Vagina (tissue), 2 donors: ENCODE results near the gene FLNB. TPM values are rescaled to one million over a fixed set of nuclear protein-coding genes. Genes with fewer than 3 reads are reported as not detected.

Source experiments
- DNase-seq, 2 donors: peaks; one replicate each; pipeline ENCODE4 v3.0.0-alpha.2; 2017; ENCODE audit errors: extremely low spot score in 2 of 2
- H3K27ac ChIP-seq: fragments of 200-600 bp; sonication (generic); one replicate; pipeline ENCODE4 v1.5.1; 2019
- H3K27me3 ChIP-seq: fragments of 200-600 bp; sonication (generic); one replicate; pipeline ENCODE4 v1.5.1; 2019
- H3K36me3 ChIP-seq, 2 donors: fragments of 200-600 bp; sonication (generic); one replicate each; pipeline ENCODE4 v1.5.1; 2017 to 2019
- H3K4me1 ChIP-seq: fragments of 200-600 bp; sonication (generic); one replicate; pipeline ENCODE4 v1.5.1; 2019
- H3K4me3 ChIP-seq, 2 donors: fragments of 200-600 bp; sonication (generic); 1 replicate in 1 of 2; 2 replicates in 1 of 2; pipeline ENCODE4 v1.5.1; 2016 to 2019
- H3K9me3 ChIP-seq: fragments of 200-600 bp; sonication (generic); one replicate; pipeline ENCODE4 v1.5.1; 2019
- CTCF ChIP-seq, 3 experiments: fragments of 450-650 bp in 2 of 3; fragments of 200-600 bp in 1 of 3; sonication (generic) in 1 of 3; IDR thresholded peaks; one replicate each; pipeline ENCODE4 v1.5.1; 2017 to 2019; ENCODE audit warnings: antibody characterized with exemption in 3 of 3, mild to moderate bottlenecking in 2 of 3, moderate library complexity in 2 of 3
- POLR2A ChIP-seq, 2 donors: fragments of 450-650 bp; IDR thresholded peaks; one replicate each; pipeline ENCODE4 v1.6.1; 2017; ENCODE audit warnings: antibody characterized with exemption in 2 of 2, mild to moderate bottlenecking in 2 of 2, moderate library complexity in 2 of 2
- POLR2AphosphoS5 ChIP-seq, 2 donors: sonication (generic); formaldehyde crosslinking; IDR thresholded peaks; one replicate each; pipeline ENCODE4 v1.9.0; 2017; ENCODE audit warnings: antibody characterized with exemption in 2 of 2, mild to moderate bottlenecking in 2 of 2, low read depth in 1 of 2; ENCODE audit not compliant: insufficient read depth in 1 of 2
- intact Hi-C: fragments of 100-400 bp; cut with DNase I; formaldehyde crosslinking; loops from one replicate; pipeline ENCODE4 v1.15.1; 2023
- total RNA-seq: library from RNA; depleted of rRNA; stranded (reverse); fragments of >200 nt; gene quantifications from one replicate; pipeline ENCODE4 v1.2.3, GENCODE V29; 2016

The FLNB gene
- total RNA-seq, 1 donor from 2014 or later = 147 TPM

- TF ChIP-seq POLR2A (IDR thresholded peaks at IDR 0.05) = no peak
- TF ChIP-seq CTCF (IDR thresholded peaks at IDR 0.05) = no peak
- TF ChIP-seq POLR2AphosphoS5 (IDR thresholded peaks at IDR 0.05; ENCODE audit: insufficient read depth in 1 of 2, low read depth in 1 of 2) = no peak
- Histone ChIP-seq H3K4me1 (no peaks in the 10 kb centered on the region), H3K27ac (no peak overlapping the region), H3K9me3 (no peaks in the 10 kb centered on the region), H3K36me3 (peaks cover 0 to 52% of the 10 kb centered on the region in 2 donors), H3K4me3 (no peak overlapping the region), H3K27me3 (no peaks in the 10 kb centered on the region)
- intact Hi-C loops = no loop called here
- no peak for DNase-seq
Observed at GRCh38 chr3:58154626-58155449, 146.6 kb downstream of the FLNB start.

DNA sequence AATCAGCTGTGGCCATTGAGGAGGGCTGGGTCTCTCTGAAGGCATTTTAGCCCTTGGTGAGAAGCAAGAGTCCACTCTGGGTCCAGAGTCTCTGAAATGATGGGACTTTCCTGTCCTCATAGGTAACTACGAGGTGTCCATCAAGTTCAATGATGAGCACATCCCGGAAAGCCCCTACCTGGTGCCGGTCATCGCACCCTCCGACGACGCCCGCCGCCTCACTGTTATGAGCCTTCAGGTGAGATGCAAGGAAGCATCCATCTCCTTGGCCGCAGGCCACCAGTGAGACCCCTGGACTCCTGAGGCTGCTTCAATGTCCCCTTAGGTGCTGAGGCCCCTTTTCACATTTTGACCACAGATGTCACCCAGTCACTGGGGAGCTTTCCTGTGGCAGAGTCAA lies 147.6 kb downstream of the FLNB start:
- H3K4me1 ChIP-seq = no peaks in the 10 kb centered on the region
- intact Hi-C loops = no loop called here
- H3K36me3 ChIP-seq = peaks cover 0 to 44% of the 10 kb centered on the region in 2 donors
- no peaks in the 10 kb centered on the region for H3K9me3 ChIP-seq
- H3K27ac ChIP-seq = no peak overlapping the region
- no peak overlapping the region for H3K4me3 ChIP-seq
- no peaks in the 10 kb centered on the region for H3K27me3 ChIP-seq
- no peak for TF ChIP-seq POLR2AphosphoS5 (IDR thresholded peaks at IDR 0.05; ENCODE audit: insufficient read depth in 1 of 2, low read depth in 1 of 2)
- no peak for DNase-seq

GRCh38 chr3:58157700-58158099 lies 149.5 kb downstream of the FLNB start:
- Histone ChIP-seq H3K4me3 (no peak overlapping the region), H3K27me3 (no peaks in the 10 kb centered on the region), H3K36me3 (peaks cover 0 to 44% of the 10 kb centered on the region in 2 donors), H3K4me1 (no peaks in the 10 kb centered on the region), H3K9me3 (no peaks in the 10 kb centered on the region), H3K27ac (no peak overlapping the region)
- intact Hi-C loops = no loop called here
- DNase-seq = no peak
- no peak for TF ChIP-seq POLR2A (IDR thresholded peaks at IDR 0.05)
- no peak for TF ChIP-seq CTCF (IDR thresholded peaks at IDR 0.05)
- no peak for TF ChIP-seq POLR2AphosphoS5 (IDR thresholded peaks at IDR 0.05; ENCODE audit: insufficient read depth in 1 of 2, low read depth in 1 of 2)

GRCh38 chr3:58158442-58159153 lies 150.4 kb downstream of the FLNB start:
- Histone ChIP-seq H3K4me1 (no peaks in the 10 kb centered on the region), H3K27me3 (no peaks in the 10 kb centered on the region), H3K9me3 (no peaks in the 10 kb centered on the region), H3K27ac (no peak overlapping the region), H3K36me3 (peaks cover 0 to 46% of the 10 kb centered on the region in 2 donors), H3K4me3 (no peak overlapping the region)
- TF ChIP-seq POLR2A (IDR thresholded peaks at IDR 0.05) (no peak), POLR2AphosphoS5 (IDR thresholded peaks at IDR 0.05; ENCODE audit: insufficient read depth in 1 of 2, low read depth in 1 of 2) (no peak), CTCF (IDR thresholded peaks at IDR 0.05) (no peak)
- intact Hi-C loops = no loop called here
- DNase-seq = no peak

- TF ChIP-seq POLR2A (IDR thresholded peaks at IDR 0.05) = no peak
- no peak for TF ChIP-seq CTCF (IDR thresholded peaks at IDR 0.05)
- no peak for TF ChIP-seq POLR2AphosphoS5 (IDR thresholded peaks at IDR 0.05; ENCODE audit: insufficient read depth in 1 of 2, low read depth in 1 of 2)
- Histone ChIP-seq H3K9me3 (no peaks in the 10 kb centered on the region), H3K4me1 (no peaks in the 10 kb centered on the region), H3K36me3 (peaks cover 0 to 48% of the 10 kb centered on the region in 2 donors), H3K4me3 (no peak overlapping the region), H3K27ac (no peak overlapping the region), H3K27me3 (no peaks in the 10 kb centered on the region)
- DNase-seq = no peak
- intact Hi-C loops = no loop called here
Observed at GRCh38 chr3:58160399-58160798, 152.2 kb downstream of the FLNB start.
